Adrenal gland (tissue), 12 donors: ENCODE results near the gene DCK. TPM values are rescaled to one million over a fixed set of nuclear protein-coding genes. Genes with fewer than 3 reads are reported as not detected.
"Not testable (repeated sequence)": the region's sequence is repeated elsewhere in the genome, so short reads cannot be mapped to it uniquely, and the experiment has no call there.

Experiments
- DNase-seq, 7 donors: peaks; one replicate each; pipeline ENCODE4 v3.0.0-alpha.2; 2019 to 2020
- H3K27ac ChIP-seq, 5 donors: fragments of 200-600 bp; sonication (generic) in 4 of 5; 1 replicate in 3 of 5; 2 replicates in 2 of 5; pipeline versions ENCODE4 v1.5.1 to v1.8.0; 2016 to 2020; ENCODE audit warnings: mild to moderate bottlenecking in 1 of 5
- H3K27me3 ChIP-seq: fragments of 200-600 bp; 2 replicates; pipeline ENCODE4 v1.8.0; 2021
- H3K36me3 ChIP-seq, 2 donors: fragments of 200-600 bp; replicated peaks in 1 of 2; 1 replicate in 1 of 2; 2 replicates in 1 of 2; pipeline versions ENCODE4 v1.5.1 to v1.8.0; 2018 to 2022
- H3K4me1 ChIP-seq, 2 donors: fragments of 200-600 bp; replicated peaks in 1 of 2; 1 replicate in 1 of 2; 2 replicates in 1 of 2; pipeline versions ENCODE4 v1.5.1 to v1.8.0; 2018 to 2021
- H3K4me3 ChIP-seq, 4 donors: fragments of 200-600 bp; sonication (generic) in 3 of 4; one replicate each; pipeline ENCODE4 v1.5.1; 2016 to 2018
- H3K9me3 ChIP-seq, 3 donors: fragments of 200-600 bp; sonication (generic) in 1 of 3; replicated peaks in 1 of 3; 1 replicate in 2 of 3; 2 replicates in 1 of 3; pipeline versions ENCODE4 v1.5.1 to v1.8.0; 2016 to 2021
- CTCF ChIP-seq, 6 experiments: fragments of 450-650 bp in 4 of 6; fragments of 200-600 bp in 2 of 6; sonication (generic) in 1 of 6; IDR thresholded peaks; 1 replicate in 5 of 6; 2 replicates in 1 of 6; pipeline versions ENCODE4 v1.5.1 to v1.8.0; 2016 to 2021; ENCODE audit warnings: antibody characterized with exemption in 6 of 6, mild to moderate bottlenecking in 2 of 6, moderate library complexity in 1 of 6
- POLR2A ChIP-seq, 2 donors: fragments of 450-650 bp; IDR thresholded peaks; one replicate each; pipeline ENCODE4 v1.6.1; 2017; ENCODE audit warnings: antibody characterized with exemption in 2 of 2, mild to moderate bottlenecking in 2 of 2, moderate library complexity in 1 of 2
- WGBS, 4 donors: extraction: QIAGEN DNeasy Blood & Tissue Kit in 2 of 4; methylation state at CpG; one replicate each; pipeline versions ENCODE4 v1.1.5 to v1.1.7; 2013 to 2017; 5-methylcytosine and 5-hydroxymethylcytosine counted together
- intact Hi-C, 2 donors: fragments of 100-400 bp; cut with DNase I; formaldehyde crosslinking; loops; one replicate each; pipeline versions ENCODE4 v1.14.1 to v1.15.0; 2022 to 2023
- polyA plus RNA-seq, 3 donors: library from polyadenylated mRNA; stranded (reverse); fragments of 200-250 nt in 2 of 3; fragments of 350-450 nt in 1 of 3; fragmentation: Illumina TruSeq in 1 of 3; extraction: RNeasy Lipid Tissue Mini Kit (QIAGEN cat#74804) in 1 of 3; gene quantifications; one replicate each; pipeline ENCODE4 v1.2.3, GENCODE V29; 2013 to 2014
- total RNA-seq, 9 donors: library from RNA; depleted of rRNA in 4 of 9; stranded (reverse); fragments of >200 nt in 4 of 9; fragments of 120-200 nt in 1 of 9; fragmentation: NEBNext Ultra II Directional in 1 of 9; extraction: Animal tissue kit (Norgen Biotek cat#: 25700) in 1 of 9; gene quantifications; one replicate each; pipeline versions ENCODE4 v1.1.0 to v1.2.4, GENCODE V29; 2013 to 2023
- donor health status: healthy with polysubstance abuse.
- donor health status: Bipolar disorder and iron deficiency.
- donor health status: DM: yes; HTN: yes; CAD: no.
- donor health status: DM: no; HTN: no; CAD: no.
- donor health status: DM: no; HTN: no; CAD: no.
- donor health status: DM: yes; HTN: yes; CAD: no.

The DCK gene
- total and polyA plus RNA-seq, 12 donors, result 2.5 to 21.0 (median 11.4) TPM

DNA sequence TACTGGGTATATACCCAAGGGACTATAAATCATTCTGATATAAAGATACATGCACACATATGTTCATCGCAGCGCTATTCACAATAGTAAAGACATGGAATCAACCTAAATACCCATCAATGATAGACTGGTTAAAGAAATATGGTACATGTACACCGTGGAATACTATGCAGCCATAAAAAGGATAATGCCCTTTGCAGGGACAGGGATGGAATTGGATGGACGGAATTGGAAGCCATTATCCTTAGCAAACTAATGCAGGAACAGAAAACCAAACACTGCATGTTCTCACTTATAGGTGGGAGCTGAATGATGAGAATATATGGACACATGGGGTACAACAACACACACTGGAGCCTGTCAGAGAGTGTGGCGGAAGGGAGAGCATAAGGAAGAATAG, 55.9 kb downstream of the DCK start:
- Histone ChIP-seq H3K27me3 (no peaks in the 10 kb centered on the region), H3K9me3 (no peaks in the 10 kb centered on the region), H3K4me1 (no peaks in the 10 kb centered on the region), H3K27ac (no peak overlapping the region), H3K4me3 (no peak overlapping the region), H3K36me3 (no peaks in the 10 kb centered on the region)
- 79 to 84% (median 83%) methylated on average over 5 of the region's 5 CpGs for WGBS, 4 donors
- TF ChIP-seq POLR2A (IDR thresholded peaks at IDR 0.05) (no peak), CTCF (IDR thresholded peaks at IDR 0.05) (no peak)
- intact Hi-C loops, result no loop called here
- DNase-seq, result no peak

GRCh38 chr4:71050809-71051208, 57.4 kb downstream of the DCK start:
- no peak for DNase-seq
- no peak overlapping the region for H3K27ac ChIP-seq
- H3K4me1 ChIP-seq, result no peaks in the 10 kb centered on the region
- WGBS, 4 donors, result 88 to 100% (median 96%) methylated on average over 1 of the region's 1 CpG
- no peaks in the 10 kb centered on the region for H3K36me3 ChIP-seq
- intact Hi-C loops, result no loop called here
- H3K9me3 ChIP-seq, result no peaks in the 10 kb centered on the region
- no peaks in the 10 kb centered on the region for H3K27me3 ChIP-seq
- no peak overlapping the region for H3K4me3 ChIP-seq
- TF ChIP-seq POLR2A (IDR thresholded peaks at IDR 0.05) (no peak), CTCF (IDR thresholded peaks at IDR 0.05) (no peak)

DNA sequence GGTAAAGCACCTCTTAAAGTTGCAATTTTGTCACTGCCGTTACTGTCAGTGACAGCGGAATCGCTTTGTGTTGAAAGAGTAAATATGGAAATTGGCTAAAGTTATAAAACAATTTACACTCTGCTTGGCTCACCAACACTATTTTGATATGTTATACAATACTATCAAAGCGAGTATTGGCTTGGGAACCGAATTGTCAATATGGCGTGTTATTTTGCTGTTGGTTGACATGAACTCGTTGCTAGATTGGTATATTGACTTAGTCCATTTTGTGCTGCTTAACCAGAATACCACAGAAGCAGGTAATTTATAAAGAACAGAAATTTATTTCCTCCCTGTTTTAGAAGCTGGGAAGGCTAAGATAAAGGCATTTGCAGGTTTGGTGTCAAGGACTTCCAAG, 58.6 kb downstream of the DCK start:
- TF ChIP-seq CTCF (IDR thresholded peaks at IDR 0.05) (no peak), POLR2A (IDR thresholded peaks at IDR 0.05) (no peak)
- intact Hi-C loops, result no loop called here
- Histone ChIP-seq H3K27ac (no peak overlapping the region), H3K4me3 (no peak overlapping the region), H3K27me3 (no peaks in the 10 kb centered on the region), H3K4me1 (no peaks in the 10 kb centered on the region), H3K9me3 (no peaks in the 10 kb centered on the region), H3K36me3 (no peaks in the 10 kb centered on the region)
- DNase-seq, result no peak
- WGBS, 4 donors, result 81 to 92% (median 88%) methylated on average over 7 of the region's 7 CpGs

DNA sequence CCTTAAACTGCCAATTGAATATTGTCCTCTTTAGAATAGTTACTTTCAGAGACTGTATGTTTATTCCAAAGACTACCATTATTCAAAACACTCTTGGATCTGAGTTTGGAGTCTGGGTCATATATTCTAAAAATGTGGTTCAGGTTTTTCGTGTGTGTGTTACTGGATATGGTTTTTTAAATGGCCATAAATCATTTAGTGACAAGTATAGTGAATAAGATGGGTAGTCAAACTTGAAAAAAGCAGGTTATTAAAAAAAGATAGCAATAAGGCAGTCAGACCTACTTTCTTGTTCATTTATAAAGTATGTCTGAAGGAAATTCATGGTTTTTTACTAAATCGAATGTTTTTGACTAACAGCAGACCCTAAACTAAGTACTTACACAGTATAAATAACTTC, 59.3 kb downstream of the DCK start:
- Histone ChIP-seq H3K27ac (no peak overlapping the region), H3K4me1 (no peaks in the 10 kb centered on the region), H3K4me3 (no peak overlapping the region), H3K27me3 (no peaks in the 10 kb centered on the region), H3K9me3 (no peaks in the 10 kb centered on the region), H3K36me3 (no peaks in the 10 kb centered on the region)
- TF ChIP-seq POLR2A (IDR thresholded peaks at IDR 0.05), result no peak
- TF ChIP-seq CTCF (IDR thresholded peaks at IDR 0.05), result no peak
- DNase-seq, result no peak
- 52 to 69% (median 58%) methylated on average over 2 of the region's 2 CpGs for WGBS, 4 donors
- intact Hi-C loops, result no loop called here

- H3K4me1 ChIP-seq, H3K27ac ChIP-seq, intact Hi-C loops, DNase-seq, H3K4me3 ChIP-seq, H3K27me3 ChIP-seq, H3K36me3 ChIP-seq, H3K9me3 ChIP-seq: not testable (repeated sequence)
- 77 to 80% methylated on average over 1 of the region's 1 CpG; no CpG with 5 or more reads in 2 of the 4 donors for WGBS, 4 donors
Measured at GRCh38 chr4:71053613-71054012, 60.2 kb downstream of the DCK start.

DNA sequence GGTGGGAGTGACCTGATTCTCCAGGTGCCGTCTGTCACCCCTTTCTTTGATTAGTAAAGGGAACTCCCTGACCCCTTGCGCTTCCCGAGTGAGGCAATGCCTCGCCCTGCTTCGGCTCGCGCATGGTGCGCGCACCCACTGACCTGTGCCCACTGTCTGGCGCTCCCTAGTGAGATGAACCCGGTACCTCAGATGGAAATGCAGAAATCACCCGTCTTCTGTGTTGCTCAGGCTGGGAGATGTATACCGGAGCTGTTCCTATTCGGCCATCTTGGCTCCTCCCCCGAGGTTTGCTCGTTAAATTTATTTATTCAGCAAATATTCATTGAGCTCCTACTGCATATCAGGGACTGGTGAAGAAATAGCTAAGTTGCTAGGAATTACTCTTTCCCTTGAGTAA, 66.1 kb downstream of the DCK start:
- DNase-seq, H3K4me3 ChIP-seq, H3K9me3 ChIP-seq, H3K4me1 ChIP-seq, H3K27me3 ChIP-seq, intact Hi-C loops, H3K27ac ChIP-seq, H3K36me3 ChIP-seq: not testable (repeated sequence)
- 86 to 96% (median 90%) methylated on average over 8 to 9 of the region's 16 CpGs for WGBS, 4 donors
